Renal cortical epithelial cell (primary cell): ENCODE data around the gene TAS2R7. TPM values are rescaled to one million over a fixed set of nuclear protein-coding genes. Genes with fewer than 3 reads are reported as not detected.
A peak's percentile ranks its signal among the peaks of the same experiment; 100 is the strongest.
"Not testable (repeated sequence)": the region's sequence is repeated elsewhere in the genome, so short reads cannot be mapped to it uniquely, and the experiment has no call there.

Experiments
- DNase-seq: peaks from one replicate; pipeline ENCODE4 v3.0.0-alpha.2; 2011; ENCODE audit warnings: low read depth
- total RNA-seq: library from RNA; depleted of rRNA; stranded (reverse); fragments of >200 nt; gene quantifications from 2 replicates; pipeline ENCODE4 v1.2.3, GENCODE V29; 2014

TAS2R7 gene, protein sequence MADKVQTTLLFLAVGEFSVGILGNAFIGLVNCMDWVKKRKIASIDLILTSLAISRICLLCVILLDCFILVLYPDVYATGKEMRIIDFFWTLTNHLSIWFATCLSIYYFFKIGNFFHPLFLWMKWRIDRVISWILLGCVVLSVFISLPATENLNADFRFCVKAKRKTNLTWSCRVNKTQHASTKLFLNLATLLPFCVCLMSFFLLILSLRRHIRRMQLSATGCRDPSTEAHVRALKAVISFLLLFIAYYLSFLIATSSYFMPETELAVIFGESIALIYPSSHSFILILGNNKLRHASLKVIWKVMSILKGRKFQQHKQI
- total RNA-seq, result 0.20 TPM in 1 of 2 replicates, not detected in the other

DNA sequence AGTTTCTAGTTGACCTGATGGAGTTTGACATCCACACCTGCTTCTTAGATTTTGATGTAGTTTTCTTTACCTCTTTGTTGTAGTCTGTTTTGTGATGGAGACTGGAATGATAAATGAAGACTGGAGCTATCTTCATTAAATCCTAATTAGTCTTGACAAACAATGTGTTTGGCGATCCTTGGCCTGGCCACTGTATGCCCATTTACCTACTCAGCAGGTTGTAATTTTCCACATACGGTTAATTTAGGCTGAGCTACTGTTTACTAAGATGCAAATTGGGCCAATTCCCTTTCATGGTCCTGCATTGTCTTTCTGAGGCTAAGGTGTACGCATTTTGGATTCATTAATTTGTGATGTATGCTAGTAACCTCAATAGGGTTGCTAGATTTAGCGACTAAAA is at the start of gene TAS2R7:
Gene TAS2R7, minus strand, starts transcription at position 41 of the 400 bp plus-strand sequence. CDS start 57 bp downstream, outside the sequence.
- no peak for DNase-seq

DNA sequence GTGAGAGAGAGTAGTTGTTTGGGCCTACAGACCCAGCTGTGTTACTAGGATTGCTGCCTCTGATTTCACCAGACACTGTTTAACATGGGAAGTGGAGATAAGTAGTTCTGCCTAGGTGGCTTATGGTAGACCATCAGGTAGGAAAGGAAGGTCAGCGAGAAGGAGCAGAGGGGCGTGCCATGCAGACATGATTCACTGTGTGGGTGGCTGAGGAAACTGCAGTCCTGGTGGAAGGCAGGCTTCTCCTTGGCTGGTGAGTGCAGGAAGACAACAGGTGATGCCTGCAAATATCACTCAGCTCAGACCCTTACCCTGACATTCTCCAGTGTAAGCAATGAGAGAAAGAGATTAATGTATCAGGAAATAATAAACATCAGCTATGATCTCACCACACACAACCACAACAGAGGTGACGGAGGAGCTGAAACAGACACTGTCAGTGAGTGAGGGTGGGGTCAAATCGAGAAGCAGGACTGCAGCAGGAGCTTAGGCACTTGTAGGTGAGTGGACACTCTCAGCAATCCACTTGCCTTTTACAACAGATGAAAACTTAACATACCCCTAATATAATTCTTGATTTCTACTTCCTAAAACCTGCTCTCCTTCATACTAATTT is 48.9 kb upstream of the TAS2R7 start:
- peak; percentile 1 for DNase-seq

DNA sequence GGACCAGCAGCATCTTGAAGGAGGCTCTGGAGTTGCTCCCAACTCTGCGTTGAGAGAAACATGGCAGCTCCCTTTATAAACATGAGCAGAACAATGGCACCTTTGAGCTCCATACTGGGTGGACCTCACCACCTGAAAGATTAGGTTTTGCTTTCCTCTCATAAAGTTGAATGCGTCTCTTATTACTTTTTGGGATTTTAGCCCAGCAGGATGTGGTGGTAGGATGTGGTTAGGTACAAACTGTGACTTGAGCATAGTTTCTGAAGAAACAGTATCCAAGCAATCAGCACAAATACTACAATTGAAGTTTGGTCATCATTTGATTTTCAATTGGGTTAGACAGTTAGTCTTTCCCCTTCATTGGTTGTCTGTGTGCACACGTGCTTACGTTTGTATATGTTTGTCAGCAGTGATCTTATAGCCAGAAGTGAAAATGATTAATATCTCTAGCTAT is 47.0 kb upstream of the TAS2R7 start, which contains the start of gene PRR4:
Gene PRR4, minus strand, starts transcription at position 51 of the 454 bp plus-strand sequence. Its CDS starts 38 bp downstream, at position 13.
- DNase-seq, result no peak

DNA sequence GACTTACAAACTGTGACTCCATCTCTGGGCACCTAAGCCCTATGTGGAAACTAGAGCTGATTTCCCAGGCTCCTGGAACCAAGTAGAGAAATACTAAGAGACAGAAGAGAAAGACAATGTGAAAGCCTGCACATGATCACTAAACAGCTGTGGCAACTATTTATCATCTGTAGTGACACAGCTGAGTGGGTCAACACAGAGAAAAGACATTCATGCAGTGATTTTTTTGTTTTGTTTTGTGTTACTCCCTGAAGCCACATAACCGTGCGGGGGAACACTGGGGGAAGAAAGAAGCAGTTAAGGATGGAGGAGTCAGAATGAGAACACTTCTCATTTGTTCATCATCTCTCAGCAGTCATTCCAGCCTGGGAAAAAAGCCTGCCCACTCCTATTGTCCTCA is 45.3 kb upstream of the TAS2R7 start:
- DNase-seq, result peak; percentile 1

DNA sequence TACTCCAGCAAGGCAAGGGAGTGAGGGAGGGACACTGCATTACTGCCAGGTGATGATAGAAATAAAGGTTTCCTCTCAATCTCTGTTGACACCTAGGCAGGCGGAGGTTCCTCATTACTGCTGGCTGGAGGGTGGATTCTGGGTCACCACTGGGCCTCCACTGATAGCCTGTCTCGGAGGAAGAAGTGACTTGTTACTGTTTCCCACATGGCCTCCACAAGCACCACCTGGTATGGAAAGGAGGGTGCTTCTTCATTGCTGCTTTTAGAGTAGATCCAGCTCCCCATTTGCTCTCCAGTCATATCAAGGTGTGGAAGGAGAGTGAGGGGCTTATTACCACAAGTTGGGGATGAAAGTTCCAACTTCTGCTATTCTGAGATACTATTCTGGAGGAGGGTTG is 40.4 kb upstream of the TAS2R7 start:
- DNase-seq, result no peak

DNA sequence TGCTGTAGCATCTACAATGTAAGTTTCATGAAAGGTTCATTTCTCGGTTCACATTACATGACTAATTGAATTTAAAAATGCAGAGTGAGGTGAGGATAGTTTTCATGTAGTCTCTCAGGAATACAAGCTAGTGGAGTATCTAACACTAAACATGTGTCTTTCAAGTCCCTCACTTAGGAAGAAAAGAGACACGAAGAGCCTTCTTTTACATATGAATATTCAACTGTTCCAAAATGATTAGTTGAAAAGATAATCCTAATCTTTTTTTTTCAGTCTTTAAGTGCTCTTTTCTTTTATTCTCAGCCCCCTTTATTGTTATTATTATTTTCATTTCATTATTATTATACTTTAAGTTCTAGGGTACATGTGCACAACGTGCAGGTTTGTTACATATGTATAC is 36.0 kb upstream of the TAS2R7 start:
- DNase-seq, result no peak

DNA sequence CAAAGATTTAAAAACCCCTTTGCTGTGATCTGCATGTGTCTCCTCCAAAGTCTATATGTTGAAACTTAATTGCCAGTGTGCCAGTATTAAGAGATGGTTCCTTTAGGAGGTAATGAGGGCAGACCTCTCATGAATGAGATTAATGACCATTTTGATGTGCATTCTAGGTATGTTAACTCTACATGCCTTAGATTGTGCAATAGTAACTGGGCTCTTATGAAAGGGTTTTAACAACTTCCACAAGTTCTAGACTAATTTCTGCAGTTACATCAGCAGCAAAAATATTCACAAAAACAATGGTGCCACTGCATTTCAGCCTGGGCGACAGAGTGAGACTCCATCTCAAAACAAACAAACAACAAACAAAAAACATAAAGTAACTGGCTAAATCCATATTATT is 27.6 kb upstream of the TAS2R7 start:
- peak; percentile 33 for DNase-seq

DNA sequence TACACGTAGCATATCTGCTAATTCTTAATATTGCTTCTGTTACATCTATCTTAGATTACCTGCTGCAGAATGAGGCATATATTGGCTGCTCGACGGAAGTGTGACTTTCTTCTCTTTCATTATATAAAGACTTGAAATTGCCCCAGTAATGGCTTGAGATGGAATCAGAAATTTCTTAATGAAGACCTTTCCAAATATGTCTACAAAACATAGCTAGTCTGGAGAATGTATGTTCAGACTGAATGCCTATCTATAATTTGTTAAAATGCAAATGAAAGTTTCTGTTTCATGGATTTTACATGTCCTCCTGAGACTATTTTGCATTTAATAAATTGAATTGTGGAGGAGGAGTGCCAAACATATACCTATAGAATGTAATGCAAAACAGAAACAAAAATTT is 23.8 kb upstream of the TAS2R7 start, which contains the start of gene TAS2R10:
Gene TAS2R10, minus strand, starts transcription at position 101 of the 400 bp plus-strand sequence. Its CDS starts 89 bp downstream, at position 12.
- DNase-seq, result no peak

DNA sequence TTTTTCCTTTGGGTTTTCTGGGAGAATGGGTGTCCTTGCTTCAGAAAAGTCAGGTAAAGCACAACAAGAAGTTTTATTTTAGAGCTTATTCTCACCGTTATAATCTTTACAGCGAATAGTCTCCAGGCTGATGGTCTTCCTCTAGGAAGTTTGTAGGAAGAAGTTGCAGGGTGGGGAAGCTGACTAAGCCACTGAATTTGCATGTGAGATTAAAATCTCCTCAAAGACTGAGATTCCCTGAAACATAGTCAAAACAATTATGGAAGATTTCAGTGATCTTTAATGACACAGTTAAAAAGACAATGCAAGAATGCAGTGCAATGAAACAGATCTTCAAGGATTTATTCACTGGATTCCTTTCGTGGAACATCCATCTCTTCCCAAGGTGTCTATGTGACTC is 22.5 kb upstream of the TAS2R7 start:
- DNase-seq, result no peak

DNA sequence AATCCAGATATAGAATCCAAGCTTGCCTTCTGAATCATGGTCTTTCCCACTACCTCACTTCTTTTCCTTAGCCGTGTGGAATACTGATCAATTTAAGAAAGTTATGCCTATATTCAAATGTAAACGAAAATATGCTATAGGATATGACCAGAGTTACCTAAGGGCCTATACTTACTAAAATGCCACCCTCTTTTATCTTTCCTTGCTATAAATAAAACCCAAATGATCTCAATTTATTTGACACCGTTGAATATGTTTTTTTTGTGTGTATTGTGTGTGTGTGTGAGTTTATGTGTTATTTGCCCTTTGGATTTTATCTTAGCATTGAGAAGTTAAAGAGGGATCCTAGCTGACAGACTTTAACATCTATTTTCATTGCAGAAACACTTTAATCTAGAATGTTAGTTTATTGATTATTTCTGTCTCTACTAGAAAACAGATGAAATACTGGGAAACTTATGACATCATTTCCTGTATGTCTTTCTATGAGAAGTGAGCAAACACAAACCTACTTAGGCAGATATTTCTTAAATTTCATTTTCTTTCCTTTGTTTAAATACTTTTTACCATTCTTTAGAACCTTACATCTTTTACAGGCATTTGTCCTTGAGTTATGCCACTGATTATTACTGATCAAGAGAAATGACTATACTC is 9.6 kb upstream of the TAS2R7 start:
- DNase-seq, result no peak

DNA sequence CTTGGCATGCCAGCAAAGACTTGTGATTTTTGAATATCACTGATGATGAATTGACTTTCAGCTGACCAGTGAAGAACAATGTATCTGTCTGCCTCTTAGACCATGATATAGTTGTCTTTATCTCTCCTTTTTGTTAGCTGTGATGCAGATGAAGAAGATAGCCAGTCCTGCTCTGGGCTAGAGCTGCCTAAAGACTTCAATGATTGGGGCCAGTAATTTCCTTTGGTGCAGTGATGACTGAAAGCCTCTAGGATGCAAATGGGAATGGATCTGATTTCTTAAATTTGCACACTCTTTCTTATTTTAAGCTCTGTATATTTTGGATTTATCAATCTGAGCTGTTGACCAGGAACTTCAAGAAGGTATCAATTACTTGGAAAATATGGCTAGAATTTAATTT is 7.6 kb upstream of the TAS2R7 start, which contains the start of gene TAS2R9:
Gene TAS2R9, minus strand, starts transcription at position 101 of the 400 bp plus-strand sequence. Its CDS starts 93 bp downstream, at position 8.
- no peak for DNase-seq

DNA sequence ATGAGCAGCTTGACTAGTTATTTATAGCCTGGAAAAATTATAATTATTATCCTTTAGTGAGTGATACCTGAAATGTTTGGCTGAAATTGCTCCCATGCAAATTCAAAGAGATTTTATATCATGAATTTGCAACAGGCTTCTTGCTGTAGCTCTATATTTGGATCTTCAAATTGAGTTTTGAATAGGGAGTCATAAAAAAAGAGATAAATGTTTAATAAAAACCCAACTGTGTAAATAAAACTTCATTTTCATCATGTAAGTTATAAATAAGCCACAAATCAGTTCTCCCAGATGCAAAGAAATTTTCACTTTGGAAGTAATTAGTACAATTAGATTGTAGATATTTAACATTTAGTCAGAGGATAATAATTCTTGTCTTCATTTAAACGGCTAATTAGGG is 4.8 kb upstream of the TAS2R7 start, which contains the start of gene TAS2R8:
Gene TAS2R8, minus strand, starts transcription at position 101 of the 400 bp plus-strand sequence. CDS start 306 bp downstream, outside the sequence.
- DNase-seq, result no peak

DNA sequence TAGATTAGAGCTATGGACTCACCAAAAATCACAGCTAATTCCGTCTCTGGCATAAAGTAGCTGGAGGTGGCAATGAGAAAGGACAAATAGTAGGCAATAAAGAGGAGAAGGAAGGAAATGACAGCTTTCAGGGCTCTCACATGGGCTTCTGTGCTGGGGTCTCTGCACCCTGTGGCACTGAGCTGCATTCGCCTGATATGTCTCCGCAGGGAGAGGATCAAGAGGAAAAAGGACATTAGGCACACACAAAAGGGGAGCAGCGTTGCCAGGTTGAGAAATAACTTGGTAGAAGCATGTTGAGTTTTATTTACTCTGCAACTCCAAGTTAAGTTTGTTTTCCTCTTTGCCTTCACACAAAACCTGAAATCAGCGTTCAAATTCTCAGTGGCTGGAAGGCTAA is 686 bp downstream of the TAS2R7 start:
- DNase-seq, result no peak

DNA sequence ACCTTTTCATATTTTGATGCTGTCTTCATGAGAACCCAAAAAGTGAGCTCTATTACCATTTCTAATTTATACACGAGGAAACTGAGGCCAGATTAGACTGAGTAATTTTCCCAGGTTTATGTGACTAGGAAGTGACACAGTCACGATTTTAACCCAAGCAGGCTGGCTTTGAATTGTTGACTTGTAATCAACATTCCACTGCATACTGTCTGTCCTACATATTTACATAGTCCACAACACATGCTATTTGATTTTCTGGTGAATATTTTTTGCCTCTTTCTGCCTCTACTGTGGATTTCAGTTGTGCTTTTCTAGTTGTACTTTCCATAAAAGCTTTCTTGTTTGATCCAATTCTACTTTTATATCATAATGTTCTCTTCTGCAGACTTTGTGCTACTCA is 8.2 kb downstream of the TAS2R7 start:
- DNase-seq, result no peak

DNA sequence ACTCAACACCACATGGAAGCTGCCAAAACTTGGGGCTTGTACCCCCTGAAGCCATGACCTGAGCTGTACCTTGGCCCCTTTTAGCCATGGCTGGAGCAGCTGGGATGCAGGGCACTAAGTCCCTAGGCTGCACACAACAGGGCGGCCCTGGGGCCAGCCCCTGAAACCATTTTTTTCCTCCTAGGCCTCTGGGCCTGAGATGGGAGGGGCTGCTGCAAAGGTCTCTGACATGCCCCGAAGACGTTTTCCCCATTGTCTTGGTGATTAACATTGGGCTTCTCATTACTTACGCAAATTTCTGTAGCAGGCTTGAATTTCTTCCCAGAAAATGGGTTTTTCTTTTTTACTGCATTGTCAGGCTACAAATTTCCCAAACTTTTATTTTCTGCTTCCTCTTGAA is 10.7 kb downstream of the TAS2R7 start:
- DNase-seq, result not testable (repeated sequence)

DNA sequence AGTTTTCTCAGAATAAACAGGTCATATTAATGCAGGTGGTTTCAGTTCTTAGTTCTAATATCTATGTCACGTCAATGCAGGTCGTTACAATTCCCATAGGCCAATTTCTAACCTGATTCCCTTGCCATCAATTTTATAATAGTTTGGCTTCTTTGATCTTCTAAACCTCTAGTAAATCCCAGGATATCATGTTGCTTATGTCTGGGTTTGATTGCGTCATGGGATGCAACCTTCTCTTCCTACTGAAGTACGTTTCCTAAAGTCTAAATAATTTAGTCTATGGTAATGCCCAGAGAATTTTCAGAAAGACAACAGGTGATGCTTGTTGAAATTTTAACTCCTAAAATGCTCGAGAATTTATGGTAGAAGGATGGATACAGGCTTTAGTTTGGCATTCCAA is 19.2 kb downstream of the TAS2R7 start:
- DNase-seq, result no peak

DNA sequence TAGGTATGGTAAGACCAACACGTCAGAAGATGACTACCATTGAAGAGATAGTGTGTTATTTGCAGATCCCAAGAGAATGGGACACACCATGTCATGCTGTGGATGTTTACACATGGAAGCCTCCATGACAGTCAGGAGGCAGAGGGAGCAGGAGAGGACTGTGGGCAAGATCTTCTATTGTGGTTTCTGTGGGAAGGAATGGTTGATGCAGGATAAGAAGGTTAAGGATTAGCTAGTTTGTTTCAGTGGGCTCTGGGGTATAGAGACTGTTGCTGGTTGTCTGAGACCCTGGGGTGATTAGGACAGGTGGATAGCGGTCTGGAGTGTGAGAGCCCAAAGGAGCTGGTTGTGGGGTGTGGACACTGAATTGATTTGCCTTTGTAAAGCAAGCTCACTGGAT is 23.3 kb downstream of the TAS2R7 start:
- no peak for DNase-seq

DNA sequence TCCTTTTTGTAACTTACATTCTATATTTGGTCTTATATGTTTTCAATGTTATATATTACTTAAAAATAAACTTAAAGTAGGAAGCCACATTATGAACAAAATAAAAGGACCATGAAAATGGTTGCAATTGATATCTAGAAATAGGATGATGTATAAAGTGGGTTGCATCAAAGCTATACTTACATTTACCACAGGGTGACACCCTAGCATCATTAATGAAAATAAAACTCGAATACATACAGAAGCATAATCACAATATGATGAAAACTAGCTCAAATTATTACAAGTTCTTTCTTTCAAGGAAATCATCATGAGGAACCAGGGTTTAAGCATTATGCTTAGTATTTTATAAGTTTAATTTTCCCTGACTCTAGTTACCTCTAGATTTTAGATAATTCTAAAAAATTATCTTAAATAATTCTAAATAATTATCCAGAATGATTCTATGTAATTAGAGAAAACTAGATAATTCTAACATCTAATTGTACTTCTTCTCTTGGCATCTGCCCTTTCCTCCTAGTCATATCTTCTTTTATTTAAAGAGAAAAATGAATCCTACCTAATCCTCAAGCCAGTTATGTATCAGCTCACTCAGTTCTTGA is 31.2 kb downstream of the TAS2R7 start:
- DNase-seq, result peak; percentile 23

DNA sequence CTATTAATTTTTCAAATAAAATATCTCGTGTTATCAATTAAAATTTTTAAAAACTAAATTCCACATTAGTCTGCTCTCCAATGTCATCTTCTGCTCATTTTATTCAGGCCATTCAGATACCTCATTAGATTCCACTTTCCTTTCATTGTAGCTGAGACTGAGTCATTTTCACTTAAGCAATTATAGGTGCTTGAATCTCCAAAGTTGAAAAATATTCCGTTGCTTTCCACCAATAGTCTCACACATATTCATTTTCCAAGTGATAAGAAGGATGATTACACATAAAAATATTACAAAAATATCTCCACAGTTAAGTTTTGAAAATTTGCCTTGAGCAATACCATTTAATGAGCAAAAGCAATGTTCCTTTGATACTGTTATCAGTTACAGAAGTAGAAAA is 42.8 kb downstream of the TAS2R7 start:
- no peak for DNase-seq

DNA sequence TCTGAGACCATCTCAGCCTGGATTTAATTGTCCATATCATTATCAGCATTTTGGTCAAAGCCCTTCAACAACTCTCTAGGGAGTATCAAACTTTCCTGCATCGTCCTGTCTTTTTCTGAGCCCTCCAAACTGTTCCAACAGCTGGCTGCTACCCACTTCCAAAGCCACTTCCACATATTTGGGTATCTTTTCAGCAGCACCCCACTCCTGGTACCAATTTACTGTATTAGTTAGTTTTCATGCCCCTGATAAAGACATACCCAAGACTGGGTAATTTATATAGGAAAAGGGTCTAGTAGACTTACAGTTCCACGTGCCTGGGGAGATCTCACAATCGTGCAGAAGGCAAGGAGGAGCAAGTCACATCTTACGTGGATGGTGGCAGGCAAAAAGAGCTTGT is 46.2 kb downstream of the TAS2R7 start:
- DNase-seq, result no peak

DNA sequence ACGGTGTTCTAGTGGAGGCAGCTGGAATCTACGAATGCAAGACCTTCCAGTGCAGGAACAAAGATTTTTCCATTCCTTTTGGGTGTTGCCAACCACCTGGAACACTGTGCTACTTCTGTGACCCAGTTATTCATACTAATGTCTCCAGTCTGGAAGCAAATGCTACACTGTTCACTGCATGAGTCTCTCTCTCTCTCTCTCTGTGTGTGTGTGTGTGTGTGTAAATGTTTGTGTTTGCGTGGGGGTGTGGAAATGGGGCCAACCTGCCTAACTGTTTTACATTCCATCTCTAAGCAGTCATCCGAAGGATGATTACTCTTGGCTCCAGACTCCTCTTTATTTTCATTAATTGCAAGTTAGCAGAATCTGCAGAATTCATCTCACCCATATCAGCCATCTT is 49.4 kb downstream of the TAS2R7 start:
- DNase-seq, result peak; percentile 86
